HepG2 (cell line): ENCODE results near the gene ADGRB2. TPM values are rescaled to one million over a fixed set of nuclear protein-coding genes. Genes with fewer than 3 reads are reported as not detected.

Source experiments
- ARHGAP35 ChIP-seq: sonication (generic); formaldehyde crosslinking; IDR thresholded peaks from 2 replicates; pipeline ENCODE4 v1.9.0; 2022; ENCODE audit warnings: mild to moderate bottlenecking, inconsistent platforms, moderate library complexity, missing genetic modification reagents, borderline replicate concordance
- ATF7-NPFF ChIP-seq: sonication (generic); formaldehyde crosslinking; IDR thresholded peaks from 2 replicates; pipeline ENCODE4 v1.8.1; 2023; ENCODE audit warnings: mild to moderate bottlenecking, low read depth, missing genetic modification reagents, moderate library complexity
- ETV5 ChIP-seq: IDR thresholded peaks from 2 replicates; pipeline ENCODE4 v1.6.1; 2018; ENCODE audit warnings: missing biosample characterization, missing genetic modification reagents, inconsistent platforms, borderline replicate concordance
- RAD21 ChIP-seq: fragments of 450-650 bp; formaldehyde crosslinking; IDR thresholded peaks from 2 replicates; pipeline ENCODE4 v1.5.0; 2020; ENCODE audit warnings: mild to moderate bottlenecking
- SNAPC2 ChIP-seq: sonication (generic); formaldehyde crosslinking; IDR thresholded peaks from 2 replicates; pipeline ENCODE4 v1.8.1; 2022; ENCODE audit warnings: mild to moderate bottlenecking, missing genetic modification reagents
- TAF1 ChIP-seq: sonication (generic); formaldehyde crosslinking; IDR thresholded peaks from 2 replicates; pipeline ENCODE4 v1.4.0; 2020; ENCODE audit warnings: missing genetic modification reagents
- TOPORS ChIP-seq: sonication (generic); formaldehyde crosslinking; IDR thresholded peaks from 2 replicates; pipeline ENCODE4 v1.8.0; 2023; ENCODE audit warnings: mild to moderate bottlenecking, missing genetic modification reagents
- U2AF1 ChIP-seq: fragments of 200-400 bp; formaldehyde crosslinking; optimal IDR thresholded peaks from 2 replicates; pipeline ENCODE3; 2017; ENCODE audit warnings: mild to moderate bottlenecking, low read depth, low read length
- ZBTB1 ChIP-seq: sonication (generic); formaldehyde crosslinking; IDR thresholded peaks from 2 replicates; pipeline ENCODE4 v1.4.0; 2020; ENCODE audit warnings: missing genetic modification reagents, borderline replicate concordance
- ZFP36L2 ChIP-seq: sonication (generic); formaldehyde crosslinking; IDR thresholded peaks from 2 replicates; pipeline ENCODE4 v1.4.0; 2020; ENCODE audit warnings: missing genetic modification reagents
- ZFY ChIP-seq: sonication (generic); formaldehyde crosslinking; IDR thresholded peaks from 2 replicates; pipeline ENCODE4 v1.4.0; 2020; ENCODE audit warnings: missing genetic modification reagents
- ZNF121 ChIP-seq: sonication (generic); formaldehyde crosslinking; IDR thresholded peaks from 2 replicates; pipeline ENCODE4 v1.5.0; 2020; ENCODE audit warnings: mild to moderate bottlenecking, missing genetic modification reagents
- ZNF557 ChIP-seq: sonication (generic); formaldehyde crosslinking; IDR thresholded peaks from 2 replicates; pipeline ENCODE4 v1.4.0; 2020; ENCODE audit warnings: missing genetic modification reagents
- ZNF558 ChIP-seq: sonication (generic); formaldehyde crosslinking; IDR thresholded peaks from 2 replicates; pipeline ENCODE4 v1.9.0; 2022; ENCODE audit warnings: mild to moderate bottlenecking, missing genetic modification reagents, borderline replicate concordance
- ZNF570 ChIP-seq: sonication (generic); formaldehyde crosslinking; IDR thresholded peaks from 2 replicates; pipeline ENCODE4 v1.4.0; 2020; ENCODE audit warnings: mild to moderate bottlenecking, missing genetic modification reagents, borderline replicate concordance
- ZNF878 ChIP-seq: sonication (generic); formaldehyde crosslinking; IDR thresholded peaks from 2 replicates; pipeline ENCODE4 v1.8.1; 2023; ENCODE audit warnings: mild to moderate bottlenecking, missing genetic modification reagents, moderate library complexity
- ZNF879 ChIP-seq: sonication (generic); formaldehyde crosslinking; IDR thresholded peaks from 2 replicates; pipeline ENCODE4 v1.8.1; 2023; ENCODE audit warnings: missing genetic modification reagents
- polyA plus RNA-seq, 8 experiments: library from polyadenylated mRNA; depleted of rRNA in 3 of 8; stranded (reverse) in 7 of 8; unstranded in 1 of 8; fragments of >200 nt; fragmentation: Illumina TruSeq in 4 of 8; extraction: Trizol in 4 of 8; gene quantifications; 2 replicates each; pipeline versions ENCODE4 v1.2.1 to v1.2.3, GENCODE V29; 2011 to 2016; ENCODE audit warnings: low read depth in 4 of 8, missing spikeins in 1 of 8, mixed read lengths in 1 of 8; ENCODE audit not compliant: insufficient read depth in 1 of 8
- total RNA-seq, 5 experiments: library from RNA; depleted of rRNA; stranded (reverse); fragments of >200 nt; fragmentation: Illumina TruSeq; extraction: Trizol; gene quantifications; 2 replicates each; pipeline ENCODE4 v1.2.3, GENCODE V29; 2016; ENCODE audit warnings: low read depth in 1 of 5
- TF ChIP-seq, protein P1 (sequence below): sonication (generic); formaldehyde crosslinking; IDR thresholded peaks from 2 replicates; pipeline ENCODE4 v1.5.0; 2020; ENCODE audit warnings: mild to moderate bottlenecking, missing genetic modification reagents, borderline replicate concordance
- TF ChIP-seq, protein P2 (sequence below): IDR thresholded peaks from 2 replicates; pipeline ENCODE4 v1.6.1; 2016
- TF ChIP-seq, protein P3 (sequence below): sonication (generic); formaldehyde crosslinking; IDR thresholded peaks from 2 replicates; pipeline ENCODE4 v1.4.0; 2020; ENCODE audit warnings: missing genetic modification reagents
- TF ChIP-seq, protein P4 (sequence below): sonication (generic); formaldehyde crosslinking; IDR thresholded peaks from 2 replicates; pipeline ENCODE4 v1.9.0; 2022; ENCODE audit warnings: missing genetic modification reagents, mild to moderate bottlenecking, borderline replicate concordance
- TF ChIP-seq, protein P5 (sequence below): sonication (generic); formaldehyde crosslinking; IDR thresholded peaks from 2 replicates; pipeline ENCODE4 v1.4.0; 2020; ENCODE audit warnings: mild to moderate bottlenecking, missing genetic modification reagents

The ADGRB2 gene
- total and polyA plus RNA-seq, 2 of the 13 experiments (the other 11 are each of a cell fraction or from before 2014, with no cell fraction given): 0.03 to 0.09 TPM

DNA sequence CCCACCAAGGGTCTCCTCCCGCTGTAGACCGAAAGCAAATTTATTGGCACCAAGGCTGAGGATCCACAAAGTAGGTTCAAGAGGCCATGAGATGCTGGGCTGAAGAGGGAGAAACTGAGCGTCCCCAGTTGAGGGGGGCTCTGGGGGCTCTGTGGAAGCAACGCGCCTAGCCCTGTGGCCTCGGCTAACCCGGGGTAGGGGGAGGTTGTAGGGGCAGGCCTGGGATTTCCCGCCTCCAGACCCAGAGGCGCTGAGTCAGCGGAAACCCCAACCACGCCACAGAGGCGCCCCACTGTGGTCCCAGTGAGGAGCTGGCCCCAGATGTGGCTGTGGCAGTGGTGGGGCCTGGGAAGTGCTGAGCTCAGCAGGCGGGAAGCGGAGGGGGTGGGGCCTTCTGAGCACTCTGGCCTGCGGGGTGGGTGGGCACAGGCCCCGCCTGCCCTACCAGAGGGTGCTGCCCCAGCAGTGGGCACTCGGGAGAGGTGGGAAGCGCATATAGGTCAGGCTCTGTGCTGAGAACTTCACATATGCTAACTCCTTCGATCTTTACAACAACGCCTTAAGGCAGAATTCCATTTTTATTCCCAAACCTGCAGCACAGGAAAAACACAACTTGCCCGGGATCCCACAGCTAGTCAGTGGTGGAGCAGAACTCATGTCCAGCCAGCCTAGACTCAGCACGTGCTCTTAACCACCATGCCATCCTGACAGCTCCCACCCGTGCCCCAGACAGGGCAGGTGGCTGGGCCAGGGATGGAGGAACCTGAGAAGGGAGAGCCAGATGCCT, 58.9 kb downstream of the ADGRB2 start (continued):
- TF ChIP-seq, protein P1, sequence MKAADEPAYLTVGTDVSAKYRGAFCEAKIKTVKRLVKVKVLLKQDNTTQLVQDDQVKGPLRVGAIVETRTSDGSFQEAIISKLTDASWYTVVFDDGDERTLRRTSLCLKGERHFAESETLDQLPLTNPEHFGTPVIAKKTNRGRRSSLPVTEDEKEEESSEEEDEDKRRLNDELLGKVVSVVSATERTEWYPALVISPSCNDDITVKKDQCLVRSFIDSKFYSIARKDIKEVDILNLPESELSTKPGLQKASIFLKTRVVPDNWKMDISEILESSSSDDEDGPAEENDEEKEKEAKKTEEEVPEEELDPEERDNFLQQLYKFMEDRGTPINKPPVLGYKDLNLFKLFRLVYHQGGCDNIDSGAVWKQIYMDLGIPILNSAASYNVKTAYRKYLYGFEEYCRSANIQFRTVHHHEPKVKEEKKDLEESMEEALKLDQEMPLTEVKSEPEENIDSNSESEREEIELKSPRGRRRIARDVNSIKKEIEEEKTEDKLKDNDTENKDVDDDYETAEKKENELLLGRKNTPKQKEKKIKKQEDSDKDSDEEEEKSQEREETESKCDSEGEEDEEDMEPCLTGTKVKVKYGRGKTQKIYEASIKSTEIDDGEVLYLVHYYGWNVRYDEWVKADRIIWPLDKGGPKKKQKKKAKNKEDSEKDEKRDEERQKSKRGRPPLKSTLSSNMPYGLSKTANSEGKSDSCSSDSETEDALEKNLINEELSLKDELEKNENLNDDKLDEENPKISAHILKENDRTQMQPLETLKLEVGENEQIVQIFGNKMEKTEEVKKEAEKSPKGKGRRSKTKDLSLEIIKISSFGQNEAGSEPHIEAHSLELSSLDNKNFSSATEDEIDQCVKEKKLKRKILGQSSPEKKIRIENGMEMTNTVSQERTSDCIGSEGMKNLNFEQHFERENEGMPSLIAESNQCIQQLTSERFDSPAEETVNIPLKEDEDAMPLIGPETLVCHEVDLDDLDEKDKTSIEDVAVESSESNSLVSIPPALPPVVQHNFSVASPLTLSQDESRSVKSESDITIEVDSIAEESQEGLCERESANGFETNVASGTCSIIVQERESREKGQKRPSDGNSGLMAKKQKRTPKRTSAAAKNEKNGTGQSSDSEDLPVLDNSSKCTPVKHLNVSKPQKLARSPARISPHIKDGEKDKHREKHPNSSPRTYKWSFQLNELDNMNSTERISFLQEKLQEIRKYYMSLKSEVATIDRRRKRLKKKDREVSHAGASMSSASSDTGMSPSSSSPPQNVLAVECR (CRISPR knock-in tag): peak; percentile 45; the same call in 1 of the 2 replicates
- TF ChIP-seq, protein P2, sequence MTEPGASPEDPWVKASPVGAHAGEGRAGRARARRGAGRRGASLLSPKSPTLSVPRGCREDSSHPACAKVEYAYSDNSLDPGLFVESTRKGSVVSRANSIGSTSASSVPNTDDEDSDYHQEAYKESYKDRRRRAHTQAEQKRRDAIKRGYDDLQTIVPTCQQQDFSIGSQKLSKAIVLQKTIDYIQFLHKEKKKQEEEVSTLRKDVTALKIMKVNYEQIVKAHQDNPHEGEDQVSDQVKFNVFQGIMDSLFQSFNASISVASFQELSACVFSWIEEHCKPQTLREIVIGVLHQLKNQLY (CRISPR knock-in tag): no peak
- TF ChIP-seq ZNF879 (CRISPR knock-in tag) (no peak), U2AF1 (no peak), ZNF121 (CRISPR knock-in tag) (0 out of 2 replicates have a peak, but pooled peaks have one; percentile 26), ZNF557 (CRISPR knock-in tag) (no peak), ZBTB1 (CRISPR knock-in tag) (no peak), ARHGAP35 (CRISPR knock-in tag) (no peak), RAD21 (CRISPR knock-in tag) (peak; percentile 88), ZNF558 (no peak), ZFP36L2 (CRISPR knock-in tag) (no peak), ZFY (peak; percentile 58; the same call in 1 of the 2 replicates), SNAPC2 (CRISPR knock-in tag) (no peak), ATF7-NPFF (CRISPR knock-in tag) (peak; percentile 43; the same call in 1 of the 2 replicates), ZNF570 (CRISPR knock-in tag) (no peak), ETV5 (0 out of 2 replicates have a peak, but pooled peaks have one; percentile 24), ZNF878 (CRISPR knock-in tag) (no peak), TOPORS (CRISPR knock-in tag) (no peak), TAF1 (no peak)
- TF ChIP-seq, protein P3, sequence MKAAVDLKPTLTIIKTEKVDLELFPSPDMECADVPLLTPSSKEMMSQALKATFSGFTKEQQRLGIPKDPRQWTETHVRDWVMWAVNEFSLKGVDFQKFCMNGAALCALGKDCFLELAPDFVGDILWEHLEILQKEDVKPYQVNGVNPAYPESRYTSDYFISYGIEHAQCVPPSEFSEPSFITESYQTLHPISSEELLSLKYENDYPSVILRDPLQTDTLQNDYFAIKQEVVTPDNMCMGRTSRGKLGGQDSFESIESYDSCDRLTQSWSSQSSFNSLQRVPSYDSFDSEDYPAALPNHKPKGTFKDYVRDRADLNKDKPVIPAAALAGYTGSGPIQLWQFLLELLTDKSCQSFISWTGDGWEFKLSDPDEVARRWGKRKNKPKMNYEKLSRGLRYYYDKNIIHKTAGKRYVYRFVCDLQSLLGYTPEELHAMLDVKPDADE (CRISPR knock-in tag): no peak
- TF ChIP-seq, protein P4, sequence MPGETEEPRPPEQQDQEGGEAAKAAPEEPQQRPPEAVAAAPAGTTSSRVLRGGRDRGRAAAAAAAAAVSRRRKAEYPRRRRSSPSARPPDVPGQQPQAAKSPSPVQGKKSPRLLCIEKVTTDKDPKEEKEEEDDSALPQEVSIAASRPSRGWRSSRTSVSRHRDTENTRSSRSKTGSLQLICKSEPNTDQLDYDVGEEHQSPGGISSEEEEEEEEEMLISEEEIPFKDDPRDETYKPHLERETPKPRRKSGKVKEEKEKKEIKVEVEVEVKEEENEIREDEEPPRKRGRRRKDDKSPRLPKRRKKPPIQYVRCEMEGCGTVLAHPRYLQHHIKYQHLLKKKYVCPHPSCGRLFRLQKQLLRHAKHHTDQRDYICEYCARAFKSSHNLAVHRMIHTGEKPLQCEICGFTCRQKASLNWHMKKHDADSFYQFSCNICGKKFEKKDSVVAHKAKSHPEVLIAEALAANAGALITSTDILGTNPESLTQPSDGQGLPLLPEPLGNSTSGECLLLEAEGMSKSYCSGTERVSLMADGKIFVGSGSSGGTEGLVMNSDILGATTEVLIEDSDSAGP: peak; percentile 35; the same call in 1 of the 2 replicates
- TF ChIP-seq, protein P5, sequence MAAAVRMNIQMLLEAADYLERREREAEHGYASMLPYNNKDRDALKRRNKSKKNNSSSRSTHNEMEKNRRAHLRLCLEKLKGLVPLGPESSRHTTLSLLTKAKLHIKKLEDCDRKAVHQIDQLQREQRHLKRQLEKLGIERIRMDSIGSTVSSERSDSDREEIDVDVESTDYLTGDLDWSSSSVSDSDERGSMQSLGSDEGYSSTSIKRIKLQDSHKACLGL: peak; percentile 69; the same call in 1 of the 2 replicates
